Putamen (tissue), 1 donor: Measurements from ENCODE around the gene CD160.
"Not testable (repeated sequence)": the region's sequence is repeated elsewhere in the genome, so short reads cannot be mapped to it uniquely, and the experiment has no call there.

ENCODE experiments used
- DNase-seq: peaks from one replicate; pipeline ENCODE4 v3.0.0-alpha.2; 2016; ENCODE audit warnings: low spot score

The CD160 gene

DNA sequence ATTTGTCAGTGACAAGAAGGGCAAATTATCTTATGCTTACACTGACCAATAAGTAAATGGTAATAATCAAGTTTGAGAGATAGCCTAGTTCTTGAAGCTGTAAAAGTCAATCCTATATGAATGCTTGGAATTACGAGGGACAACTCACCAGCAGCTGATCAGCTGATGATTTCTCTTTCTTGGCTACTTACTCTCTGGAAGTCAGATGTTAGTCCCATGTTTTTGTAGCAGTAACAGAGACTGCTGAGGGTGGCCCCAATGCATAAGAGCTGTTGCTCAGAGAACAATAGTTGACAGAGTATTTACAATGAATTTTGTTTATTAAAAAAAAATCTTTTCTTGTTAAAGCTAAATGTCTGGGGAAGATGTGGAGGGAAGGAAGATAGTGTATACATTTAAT lies 39.3 kb downstream of the CD160 start:
- no peak for DNase-seq

DNA sequence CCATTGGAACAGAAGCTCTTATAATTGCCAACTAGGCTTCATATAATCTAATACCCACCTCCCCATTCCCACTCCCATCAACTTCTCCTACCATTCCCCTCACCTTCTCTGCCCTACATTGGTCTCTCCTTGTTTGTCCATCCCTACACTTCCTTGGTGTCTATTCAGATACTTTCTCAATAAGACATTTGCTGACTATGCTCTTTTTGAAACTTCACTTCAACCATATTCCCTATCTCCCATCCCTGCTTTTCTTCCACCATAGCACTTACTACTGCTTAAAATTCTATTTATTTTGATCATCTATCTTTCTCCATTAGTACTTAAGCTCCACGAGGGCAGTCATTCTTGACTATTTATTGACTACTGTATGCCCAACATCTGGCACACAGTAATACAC lies 40.4 kb downstream of the CD160 start:
- no peak for DNase-seq

DNA sequence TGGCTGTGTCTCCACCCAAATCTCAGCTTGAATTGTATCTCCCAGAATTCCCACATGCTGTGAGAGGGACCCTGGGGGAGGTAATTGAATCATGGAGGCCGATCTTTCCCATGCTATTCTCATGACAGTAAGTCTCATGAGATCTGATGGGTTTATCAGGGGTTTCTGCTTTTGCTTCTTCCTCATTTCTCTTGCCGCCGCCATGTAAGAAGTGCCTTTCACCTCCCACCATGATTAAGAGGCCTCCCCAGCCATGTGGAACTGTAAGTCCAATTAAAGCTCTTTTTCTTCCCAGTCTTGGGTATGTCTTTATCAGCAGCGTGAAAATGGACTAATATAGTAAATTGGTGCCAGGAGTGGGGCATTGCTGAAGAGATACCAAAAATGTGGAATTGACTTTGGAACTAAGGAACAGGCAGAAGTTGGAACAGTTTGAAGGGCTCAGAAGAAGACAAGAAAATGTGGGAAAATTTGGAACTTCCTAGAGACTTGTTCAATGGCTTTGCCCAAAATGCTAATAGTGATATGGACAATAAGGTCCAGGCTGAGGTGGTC lies 41.2 kb downstream of the CD160 start:
- not testable (repeated sequence) for DNase-seq

DNA sequence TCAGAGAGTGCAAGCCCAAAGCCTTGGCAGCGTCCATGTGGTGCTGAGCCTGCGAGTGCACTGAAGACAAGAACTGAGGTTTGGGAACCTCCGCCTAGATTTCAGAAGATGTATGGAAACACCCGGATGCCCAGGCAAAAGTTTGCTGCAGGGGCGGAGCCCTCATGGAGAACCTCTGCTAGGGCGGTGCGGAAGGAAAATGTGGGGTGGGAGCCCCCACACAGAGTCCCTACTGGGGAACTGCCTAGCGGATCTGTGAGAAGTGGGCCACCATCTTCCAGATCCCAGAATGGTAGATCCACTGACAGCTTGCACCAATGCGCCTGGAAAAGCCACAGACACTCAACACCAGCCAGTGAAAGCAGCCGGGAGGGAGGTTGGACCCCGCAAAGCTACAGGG lies 42.2 kb downstream of the CD160 start:
- not testable (repeated sequence) for DNase-seq

DNA sequence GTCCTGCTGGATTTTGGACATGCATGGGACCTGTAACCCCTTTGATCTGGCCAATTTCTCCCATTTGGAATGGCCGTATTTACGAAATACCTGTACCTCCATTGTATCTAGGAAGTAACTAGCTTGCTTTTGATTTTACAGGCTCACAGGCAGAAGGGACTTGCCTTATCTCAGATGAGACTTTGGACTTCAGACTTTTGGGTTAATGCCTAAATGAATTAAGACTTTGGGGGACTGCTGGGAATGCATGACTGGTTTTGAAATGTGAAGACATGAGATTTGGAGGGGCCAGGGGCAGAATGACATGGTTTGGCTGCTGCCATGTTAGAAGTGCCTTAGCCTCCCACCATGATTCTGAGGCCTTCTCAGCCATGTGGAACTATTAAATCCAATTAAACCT lies 42.7 kb downstream of the CD160 start:
- DNase-seq, result not testable (repeated sequence)

DNA sequence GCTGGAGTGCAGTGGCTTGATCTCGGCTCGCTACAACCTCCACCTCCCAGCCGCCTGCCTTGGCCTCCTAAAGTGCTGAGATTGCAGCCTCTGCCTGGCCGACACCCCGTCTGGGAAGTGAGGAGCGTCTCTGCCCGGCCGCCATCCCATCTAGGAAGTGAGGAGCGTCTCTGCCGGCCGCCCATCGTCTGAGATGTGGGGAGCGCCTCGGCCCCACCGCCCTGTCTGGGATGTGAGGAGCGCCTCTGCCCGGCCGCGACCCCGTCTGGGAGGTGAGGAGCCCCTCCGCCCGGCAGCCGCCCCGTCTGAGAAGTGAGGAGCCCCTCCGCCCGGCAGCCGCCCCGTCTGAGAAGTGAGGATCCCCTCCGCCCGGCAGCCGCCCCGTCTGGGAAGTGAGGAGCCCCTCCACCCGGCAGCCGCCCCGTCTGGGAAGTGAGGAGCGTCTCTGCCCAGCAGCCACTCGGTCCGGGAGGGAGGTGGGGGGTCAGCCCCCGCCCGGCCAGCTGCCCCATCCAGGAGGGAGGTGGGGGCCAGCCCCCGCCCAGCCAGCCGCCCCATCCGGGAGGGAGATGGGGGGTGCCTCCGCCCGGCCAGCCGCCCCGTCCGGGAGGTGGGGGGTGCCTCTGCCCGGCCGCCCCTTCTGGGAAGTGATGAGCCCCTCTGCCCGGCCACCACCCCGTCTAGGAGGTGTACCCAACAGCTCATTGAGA lies 45.1 kb downstream of the CD160 start:
- not testable (repeated sequence) for DNase-seq

DNA sequence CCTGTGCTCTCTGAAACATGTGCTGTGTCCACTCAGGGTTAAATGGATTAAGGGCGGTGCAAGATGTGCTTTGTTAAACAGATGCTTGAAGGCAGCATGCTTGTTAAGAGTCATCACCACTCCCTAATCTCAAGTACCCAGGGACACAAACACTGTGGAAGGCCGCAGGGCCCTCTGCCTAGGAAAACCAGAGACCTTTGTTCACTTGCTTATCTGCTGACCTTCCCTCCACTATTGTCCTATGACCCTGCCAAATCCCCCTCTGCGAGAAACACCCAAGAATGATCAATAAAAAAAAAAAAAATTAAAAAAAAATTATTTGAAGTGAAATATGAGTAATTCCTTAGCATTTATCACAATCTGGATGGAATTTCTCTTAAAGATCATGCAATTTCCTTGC lies 45.8 kb downstream of the CD160 start:
- not testable (repeated sequence) for DNase-seq

DNA sequence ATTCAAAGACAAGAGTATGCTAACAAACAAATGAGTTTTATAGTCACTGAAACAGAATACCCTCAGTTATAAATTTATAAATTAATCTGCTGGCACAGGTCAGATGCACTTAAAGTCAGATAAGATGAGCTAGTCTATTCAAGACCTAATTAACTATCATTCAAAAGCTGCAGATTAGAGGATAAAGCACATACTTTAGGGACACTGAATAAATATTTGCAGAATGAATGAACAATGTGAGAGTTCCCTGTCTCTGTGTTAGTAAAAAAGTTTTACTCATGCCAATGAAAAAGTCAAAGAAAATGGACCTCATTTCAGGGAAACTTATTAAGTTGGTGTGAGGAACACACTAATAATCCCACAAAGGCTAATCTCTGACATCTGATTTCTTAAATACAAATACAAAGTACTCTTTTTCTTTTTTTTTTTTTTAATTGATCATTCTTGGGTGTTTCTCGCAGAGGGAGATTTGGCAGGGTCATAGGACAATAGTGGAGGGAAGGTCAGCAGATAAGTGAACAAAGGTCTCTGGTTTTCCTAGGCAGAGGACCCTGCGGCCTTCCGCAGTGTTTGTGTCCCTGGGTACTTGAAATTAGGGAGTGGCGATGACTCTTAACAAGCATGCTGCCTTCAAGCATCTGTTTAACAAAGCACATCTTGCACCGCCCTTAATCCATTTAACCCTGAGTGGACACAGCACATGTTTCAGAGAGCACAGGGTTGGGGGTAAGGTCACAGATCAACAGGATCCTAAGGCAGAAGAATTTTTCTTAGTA lies 46.5 kb downstream of the CD160 start:
- DNase-seq, result not testable (repeated sequence)

DNA sequence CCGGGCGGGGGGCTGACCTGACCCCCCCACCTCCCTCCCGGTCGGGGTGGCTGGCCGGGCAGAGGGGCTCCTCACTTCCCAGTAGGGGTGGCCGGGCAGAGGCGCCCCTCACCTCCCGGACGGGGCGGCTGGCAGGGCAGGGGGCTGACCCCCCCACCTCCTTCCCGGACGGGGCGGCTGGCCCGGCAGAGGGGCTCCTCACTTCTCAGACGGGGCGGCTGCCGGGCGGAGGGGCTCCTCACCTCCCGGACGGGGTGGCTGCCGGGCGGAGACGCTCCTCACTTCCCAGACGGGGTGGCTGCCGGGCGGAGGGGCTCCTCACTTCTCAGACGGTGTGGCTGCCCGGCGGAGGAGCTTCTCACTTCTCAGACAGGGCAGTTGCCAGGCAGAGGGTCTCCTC lies 47.6 kb downstream of the CD160 start:
- not testable (repeated sequence) for DNase-seq

DNA sequence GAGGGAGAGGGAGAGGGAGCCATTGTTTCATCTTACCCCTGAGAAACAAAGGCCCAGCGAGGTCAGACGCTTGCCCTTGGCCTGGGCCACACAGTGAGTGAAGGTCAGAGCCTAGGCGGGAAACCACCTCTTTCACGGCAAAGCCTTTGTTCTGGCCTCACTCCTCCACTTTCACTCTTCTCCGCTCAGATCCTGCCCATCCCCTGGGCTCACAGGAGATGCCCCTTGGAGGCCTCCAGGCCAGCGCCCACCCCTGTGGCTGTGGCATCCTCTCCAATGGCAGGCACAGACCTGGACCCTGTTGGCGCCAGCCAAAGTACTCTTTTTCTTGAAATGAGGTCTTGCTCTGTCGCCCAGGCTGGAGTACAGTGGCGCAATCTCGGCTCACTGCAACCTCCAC lies 48.7 kb downstream of the CD160 start:
- not testable (repeated sequence) for DNase-seq

DNA sequence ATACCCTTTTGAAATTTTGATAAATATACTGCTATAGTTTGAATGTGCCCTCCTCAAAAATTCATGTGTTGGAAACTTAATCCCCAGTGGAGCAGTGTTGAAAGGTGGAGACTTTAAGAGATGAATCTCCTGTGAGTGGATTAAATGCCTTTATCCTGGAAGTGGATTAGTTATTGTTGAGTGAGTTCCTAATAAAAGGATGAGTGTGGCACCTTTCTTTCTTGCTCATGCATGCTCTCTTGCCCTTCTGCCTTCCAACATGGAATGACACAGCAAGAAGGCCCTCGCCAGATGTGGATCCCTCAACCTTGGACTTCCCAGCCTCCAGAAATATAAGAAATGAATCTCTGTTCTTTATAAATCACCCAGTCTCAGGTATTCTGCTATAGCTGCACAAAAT lies 51.8 kb downstream of the CD160 start:
- no peak for DNase-seq

DNA sequence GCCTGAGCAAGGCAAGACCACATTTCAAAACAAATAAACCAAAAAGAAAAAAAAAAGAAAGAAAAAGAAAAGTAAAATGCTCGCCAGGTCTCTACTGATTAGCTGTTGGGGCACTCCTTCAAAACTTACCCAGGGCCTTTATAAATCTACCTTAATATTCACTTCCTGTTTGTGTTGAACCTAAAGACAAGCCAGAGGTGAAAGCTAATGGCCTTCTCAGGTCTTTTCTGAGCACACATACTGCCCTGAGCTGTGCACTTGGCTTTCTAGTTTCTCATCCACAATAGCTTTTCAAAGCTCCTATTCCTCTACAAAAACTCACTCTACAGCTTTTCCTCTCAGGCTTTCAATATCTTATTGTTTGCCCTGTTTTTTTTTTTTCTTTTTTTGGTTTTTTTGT lies 54.1 kb downstream of the CD160 start:
- no peak for DNase-seq

DNA sequence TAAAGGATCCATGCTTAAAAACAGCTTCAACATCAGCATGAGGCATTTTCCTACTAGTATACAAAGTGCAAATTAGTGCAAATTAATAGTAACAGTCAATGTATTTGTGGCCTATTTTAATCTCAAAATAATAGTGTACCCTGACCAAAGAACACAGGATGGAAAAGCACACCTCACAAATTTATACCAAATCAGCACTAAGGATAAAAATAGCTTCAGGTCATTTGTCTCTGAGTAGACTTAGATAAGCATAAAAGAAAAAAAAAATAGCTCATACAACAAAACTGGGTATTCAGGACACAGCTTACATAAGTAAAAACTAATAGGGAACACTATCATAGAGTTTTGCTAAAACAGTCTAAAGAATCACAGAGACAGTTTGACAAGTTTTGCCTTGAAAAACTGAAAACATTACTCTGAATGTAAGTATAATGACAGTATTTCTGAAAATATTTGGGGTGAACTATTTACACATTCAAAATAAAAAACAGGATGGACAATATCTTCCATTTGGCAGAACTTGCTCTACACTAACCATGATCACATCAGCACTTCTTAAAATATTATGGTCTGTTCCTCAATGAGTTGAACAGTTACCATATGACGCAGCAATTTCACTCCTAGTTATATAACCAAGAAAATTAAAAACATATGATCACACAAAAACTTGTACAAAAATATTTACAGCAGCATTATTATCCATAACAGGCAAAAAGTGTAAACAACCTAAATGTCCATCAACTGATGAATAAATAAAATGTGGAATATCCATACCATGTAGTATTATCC lies 58.3 kb downstream of the CD160 start:
- no peak for DNase-seq

DNA sequence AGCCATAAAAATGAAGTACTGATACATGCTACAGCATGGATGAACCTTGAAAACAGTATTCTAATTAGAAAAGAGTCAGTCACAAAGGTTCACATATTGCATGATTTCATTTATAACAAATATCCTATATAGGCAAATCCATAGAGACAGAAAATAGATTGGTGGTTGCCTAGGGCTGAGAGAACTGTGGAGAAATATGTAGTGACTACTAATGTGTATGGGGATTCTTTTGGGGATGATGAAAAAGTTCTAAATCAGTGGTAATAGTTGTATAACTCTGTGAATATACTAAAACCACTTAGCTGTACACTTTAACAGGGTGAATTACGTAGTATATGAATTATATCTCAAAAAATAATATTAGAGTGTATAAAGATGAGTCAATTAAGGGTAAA lies 58.8 kb downstream of the CD160 start:
- no peak for DNase-seq

DNA sequence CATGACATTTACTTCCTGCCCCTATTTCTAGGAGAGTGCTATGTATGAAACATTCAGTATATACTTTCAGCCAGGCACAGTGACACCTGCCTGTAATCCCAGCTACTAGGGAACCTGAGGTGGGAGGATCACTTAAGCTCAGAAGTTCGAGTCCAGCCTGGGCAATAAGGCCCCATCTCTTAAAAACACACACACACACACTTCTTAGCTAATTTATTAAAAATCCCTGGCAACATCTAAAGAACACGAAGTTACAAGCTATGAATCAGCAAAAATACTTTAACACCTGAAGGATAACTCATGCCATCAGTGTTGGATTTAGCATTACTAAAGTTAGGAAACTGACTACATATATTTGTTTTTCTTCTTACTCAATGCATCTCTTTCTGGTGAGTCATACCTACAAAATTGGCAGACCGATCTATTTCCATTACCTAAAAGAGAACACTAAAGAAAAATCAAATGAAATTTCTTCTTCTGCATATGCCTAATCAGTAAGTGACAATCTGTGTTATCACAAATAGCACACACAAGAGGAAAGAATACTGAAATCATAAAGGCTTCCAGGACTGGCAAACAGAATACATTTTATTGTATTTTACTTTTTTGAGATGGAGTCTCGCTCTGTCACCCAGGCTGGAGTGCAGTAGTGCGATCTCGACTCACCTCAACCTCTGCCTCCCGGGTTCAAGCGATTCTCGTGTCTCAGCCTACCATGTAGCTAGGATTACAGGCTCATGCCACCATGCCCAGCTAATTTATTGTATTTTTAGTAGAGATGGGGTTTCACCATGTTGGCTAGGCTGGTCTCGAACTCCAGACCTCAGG lies 63.2 kb downstream of the CD160 start:
- no peak for DNase-seq

DNA sequence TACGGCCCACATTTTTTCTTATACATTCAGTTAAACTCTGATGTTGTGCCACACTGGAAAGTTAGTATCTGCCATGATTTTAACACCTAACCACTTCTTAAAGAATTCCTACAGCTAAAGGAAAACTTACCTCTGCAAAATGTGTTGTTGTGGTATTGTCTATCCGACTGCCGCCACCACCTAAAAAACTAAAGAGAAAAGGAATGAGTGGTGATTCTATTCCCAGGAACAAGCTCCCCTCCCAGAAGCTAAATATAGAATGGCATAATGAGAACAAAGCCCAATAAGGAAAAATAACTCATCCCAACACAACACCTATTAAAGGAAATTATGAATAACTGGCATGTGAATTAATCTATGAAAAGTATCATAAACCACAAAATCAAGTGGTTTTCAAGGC lies 65.1 kb downstream of the CD160 start:
- DNase-seq, result no peak

DNA sequence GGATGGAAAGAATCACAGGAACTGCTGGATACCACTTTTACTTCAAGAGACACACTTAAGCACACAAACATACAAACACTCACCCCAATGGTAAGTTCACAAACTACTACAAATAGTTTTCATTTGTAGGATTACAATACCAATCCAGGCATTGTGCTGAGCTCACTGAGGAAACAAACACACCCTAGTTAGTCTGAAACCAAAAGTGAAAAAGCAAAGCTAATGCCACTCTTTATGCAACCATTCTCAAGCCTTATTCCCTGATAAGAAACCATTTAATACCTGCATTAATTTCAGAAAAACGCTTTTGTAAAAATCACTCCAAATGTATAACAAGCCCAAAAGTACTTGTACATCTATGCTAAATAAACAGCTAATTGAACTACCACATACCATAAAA lies 66.2 kb downstream of the CD160 start:
- DNase-seq, result no peak

DNA sequence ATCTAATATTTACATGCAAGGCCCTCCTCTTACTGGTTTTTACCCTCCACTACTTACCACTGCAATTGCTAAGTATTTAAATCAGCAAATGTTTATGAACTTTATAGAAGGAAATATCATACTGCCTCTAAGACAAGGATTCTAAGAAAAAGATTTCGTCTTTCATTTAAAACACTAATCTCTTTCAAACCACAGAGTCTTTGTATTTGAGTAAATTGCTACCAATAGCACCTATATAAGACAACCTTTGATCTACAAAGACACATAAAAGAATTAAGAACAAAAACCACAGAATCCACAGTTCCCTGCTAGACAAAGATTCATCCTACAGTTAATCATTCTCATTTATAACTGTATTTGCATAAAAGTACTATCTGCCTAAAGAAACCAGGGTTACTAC lies 67.0 kb downstream of the CD160 start:
- DNase-seq, result no peak

DNA sequence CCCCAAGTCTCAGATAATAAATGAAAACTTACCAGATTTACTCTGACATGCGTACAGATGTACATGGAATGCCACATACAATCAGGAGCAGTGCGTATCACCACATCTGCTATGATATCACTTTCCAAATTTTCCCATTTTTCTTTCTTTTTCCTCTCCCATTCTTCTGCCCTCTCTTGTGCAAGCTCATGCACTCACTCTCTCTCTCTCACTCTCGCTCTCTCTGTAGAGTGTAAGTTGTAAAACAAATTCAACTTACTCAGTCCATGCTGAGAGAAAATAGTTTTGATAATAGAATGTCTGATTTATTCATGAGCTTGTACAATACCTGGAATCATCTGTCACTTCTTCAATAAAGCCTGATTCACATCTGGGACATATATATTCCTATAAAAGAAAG lies 69.3 kb downstream of the CD160 start:
- no peak for DNase-seq
